Right hindlimb (tissue), 1 donor: ENCODE measurements around the gene IL10RA.
"Not testable (repeated sequence)": the region's sequence is repeated elsewhere in the genome, so short reads cannot be mapped to it uniquely, and the experiment has no call there.

Experiments
- DNase-seq: peaks from one replicate; pipeline ENCODE4 v3.0.0-alpha.2; 2018

The IL10RA gene

GRCh38 chr11:117993988-117994745 is 8.0 kb downstream of the IL10RA start:
- DNase-seq, result no peak

GRCh38 chr11:117995472-117995871 is 9.3 kb downstream of the IL10RA start:
- no peak for DNase-seq

GRCh38 chr11:117996058-117996457 is 9.9 kb downstream of the IL10RA start:
- no peak for DNase-seq

GRCh38 chr11:117997406-117997805 is 11.2 kb downstream of the IL10RA start:
- no peak for DNase-seq

GRCh38 chr11:117997823-117998579 is 11.8 kb downstream of the IL10RA start:
- no peak for DNase-seq

GRCh38 chr11:117998664-117999353 is 12.6 kb downstream of the IL10RA start:
- no peak for DNase-seq

GRCh38 chr11:117999354-117999993 is 13.3 kb downstream of the IL10RA start:
- DNase-seq, result no peak

- DNase-seq, result no peak
Measured at GRCh38 chr11:118000067-118000849, 14.1 kb downstream of the IL10RA start.

GRCh38 chr11:118000850-118001228 is 14.6 kb downstream of the IL10RA start:
- no peak for DNase-seq

GRCh38 chr11:118001494-118001971 is 15.3 kb downstream of the IL10RA start:
- DNase-seq, result no peak

- DNase-seq, result no peak
Measured at GRCh38 chr11:118002010-118002540, 15.9 kb downstream of the IL10RA start.

GRCh38 chr11:118002541-118003423 is 16.6 kb downstream of the IL10RA start:
- peak; percentile 63 for DNase-seq

- DNase-seq, result no peak
Measured at GRCh38 chr11:118003456-118003855, 17.3 kb downstream of the IL10RA start.

GRCh38 chr11:118004543-118005223 is 18.5 kb downstream of the IL10RA start:
- DNase-seq, result no peak

GRCh38 chr11:118005224-118006152 is 19.3 kb downstream of the IL10RA start:
- DNase-seq, result no peak

- no peak for DNase-seq
Measured at GRCh38 chr11:118006153-118006534, 19.9 kb downstream of the IL10RA start.

GRCh38 chr11:118007040-118007439 is 20.8 kb downstream of the IL10RA start:
- DNase-seq, result no peak

- not testable (repeated sequence) for DNase-seq
Measured at GRCh38 chr11:118007563-118008270, 21.5 kb downstream of the IL10RA start.
